Fibroblast of skin of right biceps (primary cell): ENCODE data around the gene MAP9.
"Not testable (repeated sequence)": the region's sequence is repeated elsewhere in the genome, so short reads cannot be mapped to it uniquely, and the experiment has no call there.

Experiments used
- DNase-seq: peaks from one replicate; pipeline ENCODE4 v3.0.0-alpha.2; 2013

MAP9 gene

GRCh38 chr4:155342142-155342541, 34.6 kb downstream of the MAP9 start:
- peak; percentile 58 for DNase-seq

GRCh38 chr4:155339999-155340398, 36.8 kb downstream of the MAP9 start:
- no peak for DNase-seq

GRCh38 chr4:155339588-155339987, 37.2 kb downstream of the MAP9 start:
- DNase-seq: no peak

- DNase-seq: no peak
Measured at GRCh38 chr4:155338196-155338595, 38.6 kb downstream of the MAP9 start.

- DNase-seq: no peak
Measured at GRCh38 chr4:155336242-155336641, 40.5 kb downstream of the MAP9 start.

- no peak for DNase-seq
Measured at GRCh38 chr4:155331478-155331877, 45.3 kb downstream of the MAP9 start.

- DNase-seq: no peak
Measured at GRCh38 chr4:155322782-155323181, 54.0 kb downstream of the MAP9 start.

- no peak for DNase-seq
Measured at GRCh38 chr4:155321006-155321405, 55.8 kb downstream of the MAP9 start.

- DNase-seq: no peak
Measured at GRCh38 chr4:155319516-155319915, 57.2 kb downstream of the MAP9 start.

- DNase-seq: not testable (repeated sequence)
Measured at GRCh38 chr4:155312027-155312426, 64.7 kb downstream of the MAP9 start.

- no peak for DNase-seq
Measured at GRCh38 chr4:155307731-155308277, 69.0 kb downstream of the MAP9 start.

- DNase-seq: no peak
Measured at GRCh38 chr4:155305619-155306018, 71.1 kb downstream of the MAP9 start.

GRCh38 chr4:155304375-155304774, 72.4 kb downstream of the MAP9 start:
- DNase-seq: no peak

GRCh38 chr4:155299103-155299502, 77.7 kb downstream of the MAP9 start:
- no peak for DNase-seq
